SU-DHL-6 (cell line): ENCODE measurements around the gene POC1B.

Source experiments
- CTCF ChIP-seq: fragments of 200-600 bp; sonication (generic); IDR thresholded peaks from one replicate; pipeline ENCODE4 v1.5.1; 2017; ENCODE audit warnings: antibody characterized with exemption, mild to moderate bottlenecking, low read length, moderate library complexity; ENCODE audit not compliant: insufficient read depth, poor library complexity, severe bottlenecking
- EZH2phosphoT487 ChIP-seq: fragments of 200-600 bp; sonication (generic), shearing (Covaris generic); conservative IDR thresholded peaks from 2 replicates; pipeline ENCODE4 v1.6.1; 2018; ENCODE audit warnings: mild to moderate bottlenecking, antibody characterized with exemption, low read length, moderate library complexity, mixed read lengths

GRCh38 chr12:89456565-89456964, 69.3 kb downstream of the POC1B start:
- TF ChIP-seq CTCF (no peak), EZH2phosphoT487 (no peak)
